Thoracic aorta (tissue), 2 donors: ENCODE results near the gene DCTN1. TPM values are rescaled to one million over a fixed set of nuclear protein-coding genes. Genes with fewer than 3 reads are reported as not detected.

Experiments
- ATAC-seq: fragments of 150-250 bp; one replicate; pipeline ENCODE4 v1.8.0; 2017; ENCODE audit warnings: low read depth; ENCODE audit not compliant: insufficient number of reproducible peaks, low FRiP score
- DNase-seq: peaks from one replicate; pipeline ENCODE4 v3.0.0-alpha.2; 2020; ENCODE audit warnings: low spot score
- H3K27ac ChIP-seq, 2 donors: fragments of 200-600 bp; sonication (generic); 1 replicate in 1 of 2; 2 replicates in 1 of 2; pipeline ENCODE4 v1.5.1; 2016; ENCODE audit warnings: mild to moderate bottlenecking in 2 of 2, moderate library complexity in 2 of 2
- H3K27me3 ChIP-seq: fragments of 200-600 bp; sonication (generic); replicated peaks from 2 replicates; pipeline ENCODE4 v1.6.0; 2016; ENCODE audit warnings: mild to moderate bottlenecking; ENCODE audit not compliant: insufficient read depth
- H3K36me3 ChIP-seq: fragments of 200-600 bp; sonication (generic); one replicate; pipeline ENCODE4 v1.5.1; 2016
- H3K4me1 ChIP-seq, 2 donors: fragments of 200-600 bp; sonication (generic); 1 replicate in 1 of 2; 2 replicates in 1 of 2; pipeline versions ENCODE4 v1.5.1 to v1.6.0; 2016; ENCODE audit warnings: low read depth in 2 of 2, mild to moderate bottlenecking in 1 of 2; ENCODE audit not compliant: control insufficient read depth in 1 of 2
- H3K4me3 ChIP-seq: fragments of 200-600 bp; sonication (generic); 2 replicates; pipeline ENCODE4 v1.5.1; 2016; ENCODE audit warnings: mild to moderate bottlenecking
- H3K9me3 ChIP-seq: fragments of 200-600 bp; sonication (generic); 2 replicates; pipeline ENCODE4 v1.5.1; 2016
- CTCF ChIP-seq: fragments of 200-600 bp; sonication (generic); IDR thresholded peaks from one replicate; pipeline ENCODE4 v1.5.1; 2019; ENCODE audit warnings: antibody characterized with exemption
- total RNA-seq, 2 donors: library from RNA; depleted of rRNA; stranded (reverse); fragments of >200 nt; gene quantifications; one replicate each; pipeline versions ENCODE4 v1.1.0 to v1.2.3, GENCODE V29; 2016

The DCTN1 gene
- total RNA-seq, 2 donors from 2014 or later = 123 to 332 TPM

GRCh38 chr2:74416778-74417177 is 36.7 kb upstream of the DCTN1 start:
- Histone ChIP-seq H3K27ac (no peak overlapping the region), H3K36me3 (no peaks in the 10 kb centered on the region), H3K4me1 (peaks cover 3 to 33% of the 10 kb centered on the region in 2 donors), H3K9me3 (no peaks in the 10 kb centered on the region), H3K4me3 (no peak overlapping the region), H3K27me3 (no peaks in the 10 kb centered on the region)
- no peak for TF ChIP-seq CTCF
- no peak for ATAC-seq
- no peak for DNase-seq

- TF ChIP-seq CTCF = no peak
- Histone ChIP-seq H3K27ac (no peak overlapping the region), H3K9me3 (no peaks in the 10 kb centered on the region), H3K36me3 (no peaks in the 10 kb centered on the region), H3K4me3 (peak overlapping the region; percentile 89), H3K27me3 (no peaks in the 10 kb centered on the region), H3K4me1 (peaks cover 3 to 30% of the 10 kb centered on the region in 2 donors)
- ATAC-seq (no peak), DNase-seq (no peak)
Measured at GRCh38 chr2:74415762-74416395, 35.8 kb upstream of the DCTN1 start.

- peak; percentile 21 for ATAC-seq
- H3K36me3 ChIP-seq = no peaks in the 10 kb centered on the region
- peak overlapping the region; percentile 89 for H3K4me3 ChIP-seq
- peak overlapping the region in 1 of 2 donors; percentile 48 for H3K27ac ChIP-seq
- no peaks in the 10 kb centered on the region for H3K9me3 ChIP-seq
- DNase-seq = no peak
- TF ChIP-seq CTCF = peak; percentile 32
- H3K4me1 ChIP-seq = peaks cover 3 to 28% of the 10 kb centered on the region in 2 donors
- no peaks in the 10 kb centered on the region for H3K27me3 ChIP-seq
Measured at GRCh38 chr2:74414881-74415761, 35.0 kb upstream of the DCTN1 start.

- Histone ChIP-seq H3K36me3 (no peaks in the 10 kb centered on the region), H3K27ac (peak overlapping the region in 1 of 2 donors; percentile 48), H3K27me3 (no peaks in the 10 kb centered on the region), H3K9me3 (no peaks in the 10 kb centered on the region), H3K4me1 (peaks cover 3 to 28% of the 10 kb centered on the region in 2 donors), H3K4me3 (peak overlapping the region; percentile 89)
- DNase-seq (no peak), ATAC-seq (peak; percentile 26)
- no peak for TF ChIP-seq CTCF
Measured at GRCh38 chr2:74414441-74414840, 34.3 kb upstream of the DCTN1 start.

- TF ChIP-seq CTCF = no peak
- H3K4me1 ChIP-seq = peaks cover 3 to 20% of the 10 kb centered on the region in 2 donors
- H3K4me3 ChIP-seq = no peak overlapping the region
- H3K36me3 ChIP-seq = no peaks in the 10 kb centered on the region
- ATAC-seq (no peak), DNase-seq (no peak)
- H3K27ac ChIP-seq = no peak overlapping the region
- no peaks in the 10 kb centered on the region for H3K27me3 ChIP-seq
- H3K9me3 ChIP-seq = no peaks in the 10 kb centered on the region
Measured at GRCh38 chr2:74413001-74413698, 33.0 kb upstream of the DCTN1 start.
